IPS DF 4.7 (cell line): Measurements from ENCODE around the gene DPH5.
"Not testable (repeated sequence)": the region's sequence is repeated elsewhere in the genome, so short reads cannot be mapped to it uniquely, and the experiment has no call there.

ENCODE experiments used
- DNase-seq: peaks from one replicate; pipeline ENCODE4 v3.0.0-alpha.2; 2013; ENCODE audit warnings: low spot score; ENCODE audit errors: extremely low read depth

DPH5 gene

GRCh38 chr1:101032129-101032528 is 6.5 kb upstream of the DPH5 start:
- DNase-seq, result not testable (repeated sequence)

- DNase-seq, result no peak
Observed at GRCh38 chr1:101030881-101031280, 5.3 kb upstream of the DPH5 start.

DNA sequence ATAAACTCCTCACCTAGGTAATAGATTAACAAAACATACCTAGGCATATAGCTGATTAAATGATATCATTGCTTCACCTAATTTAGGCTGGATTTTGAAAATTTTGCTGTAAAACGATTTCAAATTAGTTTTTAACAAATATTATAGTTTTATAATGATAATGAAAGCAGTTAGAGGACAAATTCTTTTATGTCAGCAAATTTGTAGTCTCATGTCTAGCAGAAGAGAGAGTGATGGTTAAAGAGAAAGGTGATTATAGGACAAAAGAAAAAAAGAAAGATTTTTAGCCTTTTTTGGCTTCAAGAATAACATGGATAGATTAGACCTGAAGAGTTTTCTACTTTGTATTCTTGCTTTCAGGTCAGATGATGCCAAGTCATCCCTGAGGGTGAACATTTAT is 3.6 kb upstream of the DPH5 start:
- DNase-seq, result no peak

- no peak for DNase-seq
Observed at GRCh38 chr1:101028466-101028865, 2.9 kb upstream of the DPH5 start.

GRCh38 chr1:101027194-101027772 is 1.7 kb upstream of the DPH5 start:
- no peak for DNase-seq

DNA sequence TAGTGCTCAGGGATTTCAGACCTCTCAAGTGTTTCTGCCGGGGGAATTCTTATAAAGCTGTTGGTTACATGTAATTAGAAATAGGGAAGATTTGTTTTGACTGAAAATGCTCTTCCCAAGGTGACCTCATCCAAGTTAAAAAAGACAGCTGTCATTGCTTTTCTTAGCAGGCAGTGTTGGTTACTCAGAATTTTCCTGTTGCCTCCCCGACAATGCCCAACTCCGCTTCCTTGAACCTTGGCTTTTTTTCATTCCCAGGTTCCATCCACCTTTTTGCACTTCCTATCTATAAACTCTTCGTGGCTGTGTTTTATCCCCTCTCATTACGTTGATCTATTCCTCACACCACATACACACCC is 825 bp upstream of the DPH5 start:
- DNase-seq, result no peak

DNA sequence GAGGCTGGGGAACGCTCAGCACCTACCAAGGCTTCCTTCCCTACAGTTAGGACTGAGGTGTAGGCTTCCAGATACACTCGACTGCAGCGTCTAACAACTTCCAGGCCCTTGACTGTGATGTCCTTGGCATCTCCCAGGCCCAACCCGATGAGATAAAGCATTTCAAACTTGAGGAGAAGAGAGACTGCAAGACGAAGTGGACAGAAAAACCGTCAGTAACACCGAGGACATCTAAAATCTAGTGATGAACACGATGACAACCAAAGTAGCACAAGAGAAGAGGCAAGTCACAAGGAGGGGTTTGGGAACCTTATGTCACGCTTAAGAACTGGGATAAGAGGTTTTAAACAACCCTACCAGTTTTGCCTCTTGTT is 314 bp downstream of the DPH5 start:
- DNase-seq, result no peak

DNA sequence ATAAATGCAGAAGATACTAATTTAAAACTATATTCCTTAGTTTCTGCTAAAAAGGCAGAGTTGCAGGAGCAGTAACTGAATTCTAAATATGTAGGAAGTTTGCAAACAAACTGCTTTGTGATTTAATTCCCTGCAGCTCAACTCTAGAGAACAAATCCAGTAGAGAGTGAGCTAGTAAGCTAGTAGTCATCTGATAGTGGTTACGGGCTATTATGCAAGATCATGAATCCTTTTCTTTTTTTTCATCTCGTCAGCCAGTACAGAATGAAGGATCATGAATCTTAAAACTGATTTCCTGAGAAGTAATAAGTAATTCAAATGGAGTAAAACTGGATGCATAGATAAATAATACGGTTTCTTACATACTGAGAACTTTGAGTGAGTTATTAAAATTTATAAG is 3.3 kb downstream of the DPH5 start:
- DNase-seq, result no peak

DNA sequence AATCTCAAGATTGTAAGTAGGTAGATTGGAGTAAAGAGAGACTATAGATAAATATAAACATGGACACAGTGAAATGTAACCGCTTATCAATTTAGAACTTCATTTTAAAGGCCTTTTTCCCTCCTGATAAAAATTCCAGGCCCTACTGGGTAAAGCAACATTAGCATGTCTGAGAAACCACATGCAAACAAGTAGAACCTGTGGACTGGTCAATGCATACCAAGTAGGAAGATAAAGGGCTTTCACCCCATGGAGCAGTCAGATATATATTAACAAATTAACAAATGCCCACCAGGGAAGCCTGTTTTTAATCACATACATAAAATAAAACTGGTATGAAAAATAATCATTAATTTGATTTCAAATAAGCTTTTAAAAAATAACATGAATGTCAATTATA is 8.1 kb downstream of the DPH5 start:
- no peak for DNase-seq

DNA sequence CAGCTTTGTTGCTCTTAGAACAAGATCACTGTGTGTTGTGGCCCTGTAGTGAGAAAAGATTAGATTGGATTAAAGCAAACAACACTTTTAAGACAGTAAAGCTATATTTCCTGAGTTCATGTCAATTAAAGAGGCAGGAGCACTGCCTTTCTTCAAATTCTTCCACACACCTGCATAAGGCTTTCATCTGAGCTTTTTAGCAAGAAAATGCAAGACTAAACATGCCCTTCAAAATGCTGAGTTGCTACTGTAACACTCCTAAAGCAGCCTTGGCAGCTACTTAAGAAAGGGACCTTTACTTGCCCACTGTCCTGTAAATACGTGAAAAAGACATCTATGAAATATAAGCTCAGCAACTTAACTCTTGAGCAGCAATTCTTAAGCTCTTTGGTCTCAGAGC is 11.8 kb downstream of the DPH5 start:
- no peak for DNase-seq

DNA sequence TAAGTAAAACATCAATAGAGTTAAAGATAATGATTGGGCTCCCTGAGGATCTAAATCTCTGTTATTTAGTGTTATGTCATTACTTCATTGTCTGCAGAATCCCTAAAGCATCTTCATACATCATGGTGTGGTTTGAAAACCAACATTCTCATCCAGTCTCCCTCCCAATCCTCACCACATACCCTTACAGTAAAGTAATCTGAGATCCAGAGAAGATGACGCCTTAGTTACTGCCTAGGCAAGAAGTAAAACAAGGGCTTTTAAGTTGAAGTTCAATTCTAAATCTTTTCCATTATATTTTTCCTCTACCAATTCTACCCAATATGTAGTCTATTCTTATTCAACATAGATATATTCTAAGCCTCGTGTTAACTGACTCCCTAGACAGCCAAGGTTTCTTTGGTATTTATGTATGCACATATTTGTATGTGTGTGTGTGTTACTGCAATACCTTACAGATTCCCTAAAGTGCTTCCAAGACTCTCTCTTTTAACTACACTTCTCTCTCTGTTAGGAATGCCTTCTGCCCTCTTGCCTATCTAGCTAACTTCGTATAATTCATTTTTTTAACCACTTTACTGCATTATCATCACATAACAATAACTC is 17.3 kb downstream of the DPH5 start:
- DNase-seq, result no peak

- DNase-seq, result no peak
Observed at GRCh38 chr1:101006553-101006952, 19.0 kb downstream of the DPH5 start.

- DNase-seq, result no peak
Observed at GRCh38 chr1:101005871-101006270, 19.7 kb downstream of the DPH5 start.

DNA sequence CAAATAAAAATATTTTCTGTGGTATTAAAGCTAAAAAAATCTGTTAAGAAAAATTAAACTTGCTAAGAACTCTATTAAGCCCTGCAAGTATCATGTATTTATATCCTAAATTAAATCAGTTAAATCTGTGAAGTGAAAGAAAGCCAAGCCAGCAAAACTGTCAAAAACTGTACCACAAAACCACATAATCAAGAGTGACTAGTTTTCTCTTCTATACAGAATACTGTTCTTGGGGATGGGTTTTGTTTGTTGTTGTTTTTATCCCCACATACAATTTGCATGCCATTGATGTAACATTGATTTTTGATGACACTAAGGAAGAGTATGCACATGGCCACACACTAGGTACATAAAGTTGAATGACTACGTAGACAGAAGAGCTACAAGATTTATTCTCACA is 20.4 kb downstream of the DPH5 start:
- DNase-seq, result no peak

GRCh38 chr1:101004670-101005069 is 20.9 kb downstream of the DPH5 start:
- no peak for DNase-seq

DNA sequence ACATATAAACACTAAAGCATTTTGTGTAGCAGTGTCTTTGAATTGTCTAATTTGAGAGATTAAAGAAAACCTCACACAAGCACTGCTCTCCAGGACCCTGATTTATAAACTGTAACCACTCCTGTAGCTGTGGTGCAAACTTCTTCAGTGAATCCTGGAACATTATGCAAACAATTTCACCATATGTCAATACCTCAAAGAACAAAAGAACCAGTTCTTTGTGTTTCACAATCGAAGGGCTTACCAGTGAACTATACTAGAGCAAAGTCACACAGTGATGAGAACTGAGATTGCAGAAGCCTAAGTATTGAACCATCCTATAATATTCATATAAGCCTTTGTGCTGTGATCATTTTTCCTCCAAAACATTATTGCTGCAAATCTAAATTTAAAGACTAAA is 21.5 kb downstream of the DPH5 start:
- no peak for DNase-seq

- DNase-seq, result no peak
Observed at GRCh38 chr1:101003012-101003650, 22.5 kb downstream of the DPH5 start.

- DNase-seq, result no peak
Observed at GRCh38 chr1:101002551-101002950, 23.0 kb downstream of the DPH5 start.

DNA sequence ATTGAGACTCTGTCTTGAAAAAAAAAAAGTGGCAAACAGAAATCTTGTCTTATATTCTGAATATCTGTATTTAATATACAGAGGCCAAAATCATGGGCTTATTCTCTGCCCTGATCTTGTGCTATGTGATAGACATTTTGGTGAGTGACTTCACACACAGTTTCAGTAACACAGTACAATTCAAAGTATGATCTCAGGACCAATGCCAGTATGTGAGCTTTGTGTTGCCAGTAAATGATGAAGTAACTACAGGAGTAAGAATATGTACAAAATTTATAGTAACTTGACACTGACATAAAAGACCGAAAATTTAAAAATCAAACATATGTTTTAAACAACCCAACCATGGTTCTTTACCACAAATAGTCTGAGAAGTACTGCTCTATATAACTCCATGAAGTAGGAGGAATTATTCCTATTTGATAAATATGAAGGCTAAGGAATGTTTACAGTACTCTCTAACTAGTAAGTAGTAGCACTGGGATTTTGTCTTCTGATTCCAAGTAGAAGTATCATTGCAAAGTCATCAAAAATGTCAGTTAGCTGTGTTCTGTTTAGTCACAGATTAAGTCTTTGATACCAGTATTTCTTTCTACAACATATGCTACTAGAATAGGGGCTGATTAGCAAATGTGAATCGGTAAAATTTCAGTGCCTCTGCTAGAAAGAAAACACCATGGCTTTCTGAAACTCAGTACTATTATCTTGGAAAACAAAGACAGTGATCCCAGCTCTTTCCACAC is 25.3 kb downstream of the DPH5 start:
- no peak for DNase-seq

- no peak for DNase-seq
Observed at GRCh38 chr1:100998426-100998825, 27.2 kb downstream of the DPH5 start.

DNA sequence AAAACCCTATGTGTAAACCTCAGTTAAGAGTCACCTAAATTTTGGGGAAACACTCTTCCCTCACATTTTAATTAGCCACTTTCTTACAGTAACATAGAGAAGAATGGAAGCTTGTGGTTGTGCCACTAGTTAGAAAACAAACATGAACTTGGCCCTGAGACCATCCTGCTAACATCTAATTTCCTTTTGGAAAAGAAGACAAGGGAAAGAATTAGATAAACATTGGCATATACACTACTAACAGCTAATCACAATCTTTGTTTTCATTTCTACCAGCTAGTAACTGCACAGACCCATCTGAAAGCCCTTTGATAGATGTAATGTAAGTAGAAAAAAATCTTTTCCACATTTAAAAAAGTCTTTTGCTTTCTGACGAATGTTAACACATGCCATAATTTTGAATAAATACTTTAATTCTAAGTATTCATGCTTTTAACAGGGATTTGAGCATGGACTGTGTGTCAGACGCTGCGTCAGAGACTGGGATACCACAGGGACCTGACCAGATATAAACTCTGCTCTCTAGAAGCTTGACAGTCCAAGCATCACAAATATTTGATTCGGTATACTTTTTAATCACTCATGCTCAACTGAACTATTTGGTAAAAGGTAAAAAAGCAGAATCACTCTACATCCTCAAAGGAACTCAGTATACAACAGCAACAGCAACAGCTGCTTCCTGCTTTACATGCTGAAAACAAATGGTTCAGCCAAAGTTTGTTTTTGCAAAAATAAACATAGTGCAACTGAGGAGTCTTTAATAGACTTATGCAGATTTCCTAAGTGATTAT is 30.2 kb downstream of the DPH5 start:
- DNase-seq, result no peak
